ENCODE measurements around the gene EML3.

DNA sequence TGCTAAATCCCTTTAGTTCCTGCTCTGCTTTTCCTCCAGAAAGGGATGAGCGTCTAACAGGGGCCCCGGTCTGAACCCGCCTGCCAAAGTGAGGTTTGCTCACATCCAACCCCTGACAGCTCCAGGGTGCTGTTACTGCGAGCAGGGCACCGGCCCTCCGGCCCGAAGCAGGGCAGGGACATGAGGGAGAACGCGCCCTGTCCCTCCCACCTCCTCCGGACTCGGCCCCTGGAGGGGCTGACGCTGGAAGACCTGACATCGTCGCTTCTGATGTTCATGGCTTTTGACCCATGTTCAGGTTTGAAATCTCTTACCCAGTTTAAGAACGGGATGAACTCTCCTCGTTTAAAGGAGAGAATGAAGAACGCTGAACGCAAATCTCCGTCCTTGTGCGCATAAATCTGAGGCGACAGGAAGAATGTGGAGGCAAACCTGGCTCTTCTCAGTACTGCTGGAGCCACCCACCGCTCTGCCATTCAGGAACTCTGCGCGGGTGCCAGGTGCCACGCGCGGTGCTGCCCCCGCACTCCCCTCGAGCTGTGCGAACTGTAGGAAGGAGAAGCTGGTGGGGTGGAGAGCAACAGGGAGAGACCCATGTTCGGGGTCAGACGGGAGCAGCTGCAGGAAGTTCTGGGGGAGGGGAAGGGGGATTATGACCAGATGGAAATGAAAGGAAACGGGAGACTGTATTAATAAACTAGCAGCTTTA lies 38.1 kb downstream of the EML3 start:
- TF ChIP-seq POLR2A (IDR thresholded peaks at IDR 0.05): no peak
- TF ChIP-seq, protein P1, sequence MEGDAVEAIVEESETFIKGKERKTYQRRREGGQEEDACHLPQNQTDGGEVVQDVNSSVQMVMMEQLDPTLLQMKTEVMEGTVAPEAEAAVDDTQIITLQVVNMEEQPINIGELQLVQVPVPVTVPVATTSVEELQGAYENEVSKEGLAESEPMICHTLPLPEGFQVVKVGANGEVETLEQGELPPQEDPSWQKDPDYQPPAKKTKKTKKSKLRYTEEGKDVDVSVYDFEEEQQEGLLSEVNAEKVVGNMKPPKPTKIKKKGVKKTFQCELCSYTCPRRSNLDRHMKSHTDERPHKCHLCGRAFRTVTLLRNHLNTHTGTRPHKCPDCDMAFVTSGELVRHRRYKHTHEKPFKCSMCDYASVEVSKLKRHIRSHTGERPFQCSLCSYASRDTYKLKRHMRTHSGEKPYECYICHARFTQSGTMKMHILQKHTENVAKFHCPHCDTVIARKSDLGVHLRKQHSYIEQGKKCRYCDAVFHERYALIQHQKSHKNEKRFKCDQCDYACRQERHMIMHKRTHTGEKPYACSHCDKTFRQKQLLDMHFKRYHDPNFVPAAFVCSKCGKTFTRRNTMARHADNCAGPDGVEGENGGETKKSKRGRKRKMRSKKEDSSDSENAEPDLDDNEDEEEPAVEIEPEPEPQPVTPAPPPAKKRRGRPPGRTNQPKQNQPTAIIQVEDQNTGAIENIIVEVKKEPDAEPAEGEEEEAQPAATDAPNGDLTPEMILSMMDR (IDR thresholded peaks at IDR 0.05): no peak

All from testis (tissue), 2 donors.